ENCODE measurements around the gene MC2R.

The MC2R gene

DNA sequence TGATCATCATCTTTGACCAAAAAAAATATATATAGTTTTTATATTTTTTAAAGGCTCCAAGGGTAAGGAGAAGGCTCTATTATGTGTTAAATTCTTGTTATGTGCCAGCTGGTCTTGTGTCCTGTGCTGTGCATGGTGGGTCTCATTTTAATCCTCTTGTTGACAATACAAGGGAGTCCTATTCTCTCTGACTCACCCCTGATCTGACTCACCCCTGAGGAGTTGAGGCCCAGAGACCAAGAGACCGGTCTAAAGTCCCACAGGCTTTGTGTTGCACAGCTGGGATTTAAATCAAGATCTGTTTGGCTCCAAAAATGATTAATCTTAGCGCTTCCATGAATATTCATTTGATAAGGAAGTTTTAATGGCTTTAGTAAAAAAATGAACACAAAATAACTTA, 25.7 kb downstream of the MC2R start:
- no peak overlapping the region for H3K4me3 ChIP-seq
- DNase-seq (ENCODE audit: low read depth, low spot score) = no peak
- no peaks in the 10 kb centered on the region for H3K9me3 ChIP-seq (ENCODE audit: low read depth, low read length)
- TF ChIP-seq FOXP2 (optimal IDR thresholded peaks at IDR 0.05; ENCODE audit: control extremely low read depth, extremely low read length, insufficient read depth) (no peak), EZH2 (IDR thresholded peaks at IDR 0.05) (no peak), POLR2AphosphoS5 (IDR thresholded peaks at IDR 0.05; ENCODE audit: borderline replicate concordance, low read depth, low read length) (no peak)
- H3K36me3 ChIP-seq (ENCODE audit: insufficient read depth, low read length) = no peaks in the 10 kb centered on the region
- no peak overlapping the region for H3K27ac ChIP-seq
- H3K9ac ChIP-seq (ENCODE audit: insufficient read length) = no peak overlapping the region

- no peaks in the 10 kb centered on the region for H3K36me3 ChIP-seq (ENCODE audit: insufficient read depth, low read length)
- no peak overlapping the region for H3K4me3 ChIP-seq
- no peak overlapping the region for H3K9ac ChIP-seq (ENCODE audit: insufficient read length)
- no peak for DNase-seq (ENCODE audit: low read depth, low spot score)
- H3K9me3 ChIP-seq (ENCODE audit: low read depth, low read length) = no peaks in the 10 kb centered on the region
- TF ChIP-seq EZH2 (IDR thresholded peaks at IDR 0.05) (no peak), POLR2AphosphoS5 (IDR thresholded peaks at IDR 0.05; ENCODE audit: borderline replicate concordance, low read depth, low read length) (no peak), FOXP2 (optimal IDR thresholded peaks at IDR 0.05; ENCODE audit: control extremely low read depth, extremely low read length, insufficient read depth) (no peak)
- no peak overlapping the region for H3K27ac ChIP-seq
Measured at GRCh38 chr18:13888191-13888716, 27.1 kb downstream of the MC2R start.

DNA sequence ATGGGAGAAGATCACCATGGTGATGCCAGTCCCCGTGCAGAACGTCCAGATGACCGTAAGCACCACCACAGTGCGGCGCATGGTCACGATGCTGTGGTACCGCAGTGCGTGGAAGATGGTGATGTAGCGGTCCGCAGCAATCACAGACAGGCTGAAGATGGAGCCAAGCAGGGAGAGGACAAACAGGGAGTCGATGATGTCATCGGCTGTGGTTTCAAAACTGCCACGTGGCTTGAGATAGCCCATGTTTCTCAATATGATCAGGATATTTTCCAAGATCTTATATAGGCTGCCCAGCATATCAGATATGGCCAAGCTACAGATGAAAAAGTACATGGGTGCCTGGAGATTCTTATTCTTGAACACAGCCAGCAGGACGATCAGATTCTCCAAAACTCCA, 30.3 kb downstream of the MC2R start:
- Histone ChIP-seq H3K9ac (ENCODE audit: insufficient read length) (no peak overlapping the region), H3K36me3 (ENCODE audit: insufficient read depth, low read length) (no peaks in the 10 kb centered on the region), H3K4me3 (no peak overlapping the region), H3K9me3 (ENCODE audit: low read depth, low read length) (no peaks in the 10 kb centered on the region), H3K27ac (no peak overlapping the region)
- DNase-seq (ENCODE audit: low read depth, low spot score) = no peak
- no peak for TF ChIP-seq EZH2 (IDR thresholded peaks at IDR 0.05)
- no peak for TF ChIP-seq POLR2AphosphoS5 (IDR thresholded peaks at IDR 0.05; ENCODE audit: borderline replicate concordance, low read depth, low read length)
- TF ChIP-seq FOXP2 (optimal IDR thresholded peaks at IDR 0.05; ENCODE audit: control extremely low read depth, extremely low read length, insufficient read depth) = no peak

GRCh38 chr18:13879937-13880336, 35.4 kb downstream of the MC2R start:
- no peak overlapping the region for H3K9ac ChIP-seq (ENCODE audit: insufficient read length)
- H3K36me3 ChIP-seq (ENCODE audit: insufficient read depth, low read length) = no peaks in the 10 kb centered on the region
- DNase-seq (ENCODE audit: low read depth, low spot score) = no peak
- no peak overlapping the region for H3K4me3 ChIP-seq
- TF ChIP-seq EZH2 (IDR thresholded peaks at IDR 0.05) = no peak
- TF ChIP-seq FOXP2 (optimal IDR thresholded peaks at IDR 0.05; ENCODE audit: control extremely low read depth, extremely low read length, insufficient read depth) = no peak
- TF ChIP-seq POLR2AphosphoS5 (IDR thresholded peaks at IDR 0.05; ENCODE audit: borderline replicate concordance, low read depth, low read length) = no peak
- no peak overlapping the region for H3K27ac ChIP-seq
- H3K9me3 ChIP-seq (ENCODE audit: low read depth, low read length) = no peaks in the 10 kb centered on the region

GRCh38 chr18:13879492-13879891, 35.8 kb downstream of the MC2R start:
- Histone ChIP-seq H3K27ac (no peak overlapping the region), H3K9me3 (ENCODE audit: low read depth, low read length) (no peaks in the 10 kb centered on the region), H3K9ac (ENCODE audit: insufficient read length) (no peak overlapping the region), H3K4me3 (no peak overlapping the region), H3K36me3 (ENCODE audit: insufficient read depth, low read length) (no peaks in the 10 kb centered on the region)
- TF ChIP-seq POLR2AphosphoS5 (IDR thresholded peaks at IDR 0.05; ENCODE audit: borderline replicate concordance, low read depth, low read length) (no peak), EZH2 (IDR thresholded peaks at IDR 0.05) (no peak), FOXP2 (optimal IDR thresholded peaks at IDR 0.05; ENCODE audit: control extremely low read depth, extremely low read length, insufficient read depth) (no peak)
- no peak for DNase-seq (ENCODE audit: low read depth, low spot score)

- TF ChIP-seq FOXP2 (optimal IDR thresholded peaks at IDR 0.05; ENCODE audit: control extremely low read depth, extremely low read length, insufficient read depth) (no peak), POLR2AphosphoS5 (IDR thresholded peaks at IDR 0.05; ENCODE audit: borderline replicate concordance, low read depth, low read length) (no peak), EZH2 (IDR thresholded peaks at IDR 0.05) (no peak)
- H3K27ac ChIP-seq = no peak overlapping the region
- H3K4me3 ChIP-seq = no peak overlapping the region
- H3K9ac ChIP-seq (ENCODE audit: insufficient read length) = no peak overlapping the region
- no peaks in the 10 kb centered on the region for H3K9me3 ChIP-seq (ENCODE audit: low read depth, low read length)
- no peak for DNase-seq (ENCODE audit: low read depth, low spot score)
- no peaks in the 10 kb centered on the region for H3K36me3 ChIP-seq (ENCODE audit: insufficient read depth, low read length)
Measured at GRCh38 chr18:13878857-13879256, 36.5 kb downstream of the MC2R start.

DNA sequence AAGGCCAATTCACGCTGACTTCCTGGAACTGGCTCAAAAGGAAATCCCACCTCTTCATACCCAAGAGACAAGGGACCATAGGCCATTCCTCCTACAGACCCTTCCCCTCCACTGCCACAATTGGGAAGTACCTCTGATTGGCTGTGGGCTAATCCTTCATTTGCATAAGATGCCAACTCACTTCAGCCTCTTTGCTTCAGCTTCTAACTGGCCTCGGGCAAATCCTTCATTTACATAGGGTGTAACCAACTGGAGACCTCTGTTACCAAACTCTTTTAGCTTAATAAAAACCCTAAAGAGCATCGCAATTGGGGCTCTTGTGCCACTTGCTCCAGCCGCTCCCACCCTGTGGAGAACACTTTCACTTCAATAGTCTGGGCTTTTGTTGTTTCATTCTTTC, 38.2 kb downstream of the MC2R start:
- TF ChIP-seq EZH2 (IDR thresholded peaks at IDR 0.05) = no peak
- TF ChIP-seq POLR2AphosphoS5 (IDR thresholded peaks at IDR 0.05; ENCODE audit: borderline replicate concordance, low read depth, low read length) = no peak
- TF ChIP-seq FOXP2 (optimal IDR thresholded peaks at IDR 0.05; ENCODE audit: control extremely low read depth, extremely low read length, insufficient read depth) = no peak
- Histone ChIP-seq H3K4me3 (no peak overlapping the region), H3K27ac (no peak overlapping the region), H3K36me3 (ENCODE audit: insufficient read depth, low read length) (no peaks in the 10 kb centered on the region), H3K9ac (ENCODE audit: insufficient read length) (no peak overlapping the region), H3K9me3 (ENCODE audit: low read depth, low read length) (no peaks in the 10 kb centered on the region)
- no peak for DNase-seq (ENCODE audit: low read depth, low spot score)

DNA sequence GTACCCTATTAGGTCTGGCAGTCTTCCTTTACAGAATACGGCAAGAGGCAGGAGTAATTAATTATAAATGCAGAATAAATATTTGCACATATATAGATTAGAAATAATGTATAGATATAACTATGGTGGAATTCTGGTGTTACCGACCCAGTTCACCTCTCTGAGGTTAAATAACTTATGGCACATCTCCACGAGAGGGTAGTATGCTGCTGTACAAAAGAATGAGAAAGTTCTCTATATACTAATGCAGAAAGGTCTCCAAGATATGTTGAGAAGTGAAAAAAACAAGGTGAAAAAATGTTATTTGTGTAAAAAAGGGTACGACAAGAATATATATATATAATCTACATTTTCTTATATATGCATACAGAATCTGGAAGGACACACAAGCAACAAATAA, 40.8 kb downstream of the MC2R start:
- no peak for DNase-seq (ENCODE audit: low read depth, low spot score)
- H3K36me3 ChIP-seq (ENCODE audit: insufficient read depth, low read length) = no peaks in the 10 kb centered on the region
- H3K4me3 ChIP-seq = no peak overlapping the region
- TF ChIP-seq POLR2AphosphoS5 (IDR thresholded peaks at IDR 0.05; ENCODE audit: borderline replicate concordance, low read depth, low read length) (no peak), FOXP2 (optimal IDR thresholded peaks at IDR 0.05; ENCODE audit: control extremely low read depth, extremely low read length, insufficient read depth) (no peak), EZH2 (IDR thresholded peaks at IDR 0.05) (no peak)
- H3K9me3 ChIP-seq (ENCODE audit: low read depth, low read length) = no peaks in the 10 kb centered on the region
- no peak overlapping the region for H3K9ac ChIP-seq (ENCODE audit: insufficient read length)
- H3K27ac ChIP-seq = no peak overlapping the region

- TF ChIP-seq EZH2 (IDR thresholded peaks at IDR 0.05) = no peak
- TF ChIP-seq POLR2AphosphoS5 (IDR thresholded peaks at IDR 0.05; ENCODE audit: borderline replicate concordance, low read depth, low read length) = no peak
- TF ChIP-seq FOXP2 (optimal IDR thresholded peaks at IDR 0.05; ENCODE audit: control extremely low read depth, extremely low read length, insufficient read depth) = no peak
- H3K9me3 ChIP-seq (ENCODE audit: low read depth, low read length) = no peaks in the 10 kb centered on the region
- H3K27ac ChIP-seq = no peak overlapping the region
- no peak overlapping the region for H3K4me3 ChIP-seq
- no peak for DNase-seq (ENCODE audit: low read depth, low spot score)
- H3K9ac ChIP-seq (ENCODE audit: insufficient read length) = no peak overlapping the region
- no peaks in the 10 kb centered on the region for H3K36me3 ChIP-seq (ENCODE audit: insufficient read depth, low read length)
Measured at GRCh38 chr18:13872932-13873331, 42.4 kb downstream of the MC2R start.

All from SK-N-MC (cell line).